GM18498 (cell line): ENCODE results near the gene SMAP2.
"Not testable (repeated sequence)": the region's sequence is repeated elsewhere in the genome, so short reads cannot be mapped to it uniquely, and the experiment has no call there.

Source experiments
- ATAC-seq: cut with Tn5 transposase; IDR thresholded peaks from one replicate; pipeline ENCODE4 v1.9.1; 2021; ENCODE audit warnings: mild to moderate bottlenecking, moderate library complexity; ENCODE audit not compliant: unreplicated experiment

SMAP2 gene

DNA sequence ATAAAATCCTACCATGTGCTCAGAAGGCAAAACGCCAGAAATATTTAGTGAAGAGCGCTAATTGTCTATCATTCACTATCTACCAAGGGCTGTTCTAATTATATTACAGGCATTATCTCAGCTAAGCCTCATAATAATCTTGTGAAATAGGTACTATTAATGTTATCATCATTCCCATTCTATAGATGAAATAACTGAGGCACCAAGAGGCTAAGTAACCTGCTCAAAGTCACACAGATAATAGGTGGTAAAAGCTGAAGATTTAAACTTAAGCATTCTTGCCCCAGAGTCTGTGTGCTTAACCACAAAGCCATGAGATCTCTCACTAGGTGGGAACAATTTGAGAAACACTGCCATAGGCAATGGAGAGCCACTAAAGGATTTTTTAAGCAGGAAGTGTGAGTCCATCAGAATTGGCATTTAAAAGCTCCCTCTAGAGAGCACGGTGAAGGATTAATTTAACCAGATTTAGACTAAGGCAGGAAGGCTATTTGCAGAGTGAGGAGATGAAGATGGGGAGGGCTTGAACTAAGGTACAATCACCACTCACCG, 1.7 kb upstream of the SMAP2 start:
- ATAC-seq, result no peak

DNA sequence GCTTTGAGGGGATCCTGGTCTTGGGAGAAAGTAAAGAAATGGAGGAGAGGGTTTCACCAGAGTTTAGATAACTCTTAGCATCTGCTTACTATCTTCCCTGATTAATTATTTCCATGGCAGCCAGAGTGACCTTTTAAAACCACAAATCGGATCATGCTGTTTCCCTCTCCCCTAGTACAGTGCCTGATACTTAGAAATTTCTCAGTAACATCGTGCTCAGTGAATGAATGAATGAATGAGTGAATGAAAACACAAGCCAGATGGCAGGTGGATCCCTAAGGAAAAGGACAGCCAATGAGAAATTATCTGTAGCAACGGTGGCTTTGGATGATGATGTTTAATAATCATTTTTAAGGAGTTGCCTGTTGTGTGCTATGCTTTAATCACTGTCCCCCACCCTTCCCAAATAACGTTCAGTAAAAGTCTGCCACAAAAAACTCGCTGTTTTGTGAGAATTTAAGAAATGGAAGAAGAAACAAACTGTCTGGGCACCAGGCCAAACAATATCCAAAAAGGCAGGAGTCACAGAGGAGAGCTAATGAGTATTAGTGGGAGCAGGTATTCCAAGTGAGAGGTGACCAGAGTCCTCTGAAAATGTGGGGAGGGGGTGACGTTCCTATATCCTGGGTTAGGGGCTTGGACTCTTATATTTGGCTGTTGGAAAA, 737 bp upstream of the SMAP2 start:
- ATAC-seq, result no peak

- ATAC-seq, result no peak
Observed at GRCh38 chr1:40377512-40377911, 4.0 kb downstream of the SMAP2 start.

- no peak for ATAC-seq
Observed at GRCh38 chr1:40379785-40380452, 6.4 kb downstream of the SMAP2 start.

DNA sequence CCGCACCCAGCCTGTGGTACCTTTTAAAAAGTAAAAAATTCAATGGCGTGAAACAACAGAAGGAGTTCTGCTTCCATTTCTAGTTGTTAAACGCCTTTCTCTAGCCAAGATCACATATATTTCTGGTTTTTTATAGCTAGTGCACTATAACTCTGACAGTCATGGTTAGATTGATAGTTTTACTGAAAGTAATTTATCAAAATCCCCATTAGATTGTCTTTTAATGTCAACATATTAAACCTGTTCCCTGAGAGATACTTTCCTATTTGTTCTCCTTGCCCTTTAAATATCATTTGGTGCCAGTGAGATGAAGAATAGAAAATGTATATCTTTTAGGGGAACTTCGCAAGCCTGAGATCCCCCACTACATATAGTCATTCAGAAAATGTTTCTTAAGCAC, 7.3 kb downstream of the SMAP2 start:
- ATAC-seq, result no peak

- ATAC-seq, result no peak
Observed at GRCh38 chr1:40381268-40382107, 8.0 kb downstream of the SMAP2 start.

DNA sequence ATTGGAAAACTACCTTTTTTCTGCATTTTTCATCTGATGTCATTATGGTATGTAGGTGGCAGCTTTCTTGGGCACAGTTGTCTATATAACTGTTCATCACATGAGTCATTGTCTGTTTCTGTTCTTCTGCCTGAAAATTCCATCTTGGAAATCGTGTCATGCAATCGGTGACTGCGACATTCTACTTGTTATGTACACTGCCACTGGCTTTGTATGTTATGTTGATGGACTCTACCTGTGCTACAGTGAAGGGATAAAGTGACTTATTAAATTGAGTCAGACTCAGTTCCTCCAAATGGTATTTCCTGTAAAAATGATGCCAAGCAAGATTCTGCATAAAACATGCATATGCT, 8.6 kb downstream of the SMAP2 start:
- no peak for ATAC-seq

GRCh38 chr1:40382601-40383000, 9.1 kb downstream of the SMAP2 start:
- no peak for ATAC-seq

DNA sequence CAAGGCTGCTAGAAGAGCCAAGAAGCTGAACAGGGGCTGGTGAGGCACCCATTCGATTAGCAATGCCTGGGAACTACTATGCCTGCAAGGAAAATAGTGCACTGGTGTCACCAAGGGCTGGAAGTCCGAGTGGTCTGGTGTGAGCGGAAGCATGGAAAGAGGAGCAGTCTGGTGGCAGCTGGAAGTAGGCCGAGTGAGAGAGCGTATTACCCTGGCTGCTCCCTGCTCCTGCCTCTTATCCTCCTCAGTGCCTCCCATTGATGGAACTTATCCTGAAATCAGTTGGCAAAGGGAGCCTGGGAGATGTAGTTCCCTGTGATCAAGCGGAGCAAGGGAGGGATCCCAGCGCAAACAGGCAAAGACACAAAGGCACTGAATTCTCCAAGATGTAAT, 9.6 kb downstream of the SMAP2 start:
- no peak for ATAC-seq

- no peak for ATAC-seq
Observed at GRCh38 chr1:40383488-40384412, 10.2 kb downstream of the SMAP2 start.

DNA sequence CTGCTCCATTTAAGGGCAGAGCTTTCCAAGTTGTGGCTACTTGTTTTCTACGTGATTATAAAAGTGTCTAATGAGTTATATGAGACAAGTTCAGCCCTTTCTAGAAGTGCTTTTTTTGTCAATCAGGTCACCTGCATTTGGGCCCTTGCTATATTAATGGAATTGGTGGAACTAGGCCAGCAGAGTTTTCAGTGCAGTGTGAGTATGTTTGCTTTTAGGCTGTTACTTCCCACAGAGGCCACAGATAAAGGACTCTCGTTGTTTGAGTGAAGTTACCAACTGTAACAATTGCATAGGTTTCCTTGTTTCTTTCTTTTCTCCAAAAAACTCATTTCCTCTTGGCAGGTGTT, 10.9 kb downstream of the SMAP2 start:
- no peak for ATAC-seq

DNA sequence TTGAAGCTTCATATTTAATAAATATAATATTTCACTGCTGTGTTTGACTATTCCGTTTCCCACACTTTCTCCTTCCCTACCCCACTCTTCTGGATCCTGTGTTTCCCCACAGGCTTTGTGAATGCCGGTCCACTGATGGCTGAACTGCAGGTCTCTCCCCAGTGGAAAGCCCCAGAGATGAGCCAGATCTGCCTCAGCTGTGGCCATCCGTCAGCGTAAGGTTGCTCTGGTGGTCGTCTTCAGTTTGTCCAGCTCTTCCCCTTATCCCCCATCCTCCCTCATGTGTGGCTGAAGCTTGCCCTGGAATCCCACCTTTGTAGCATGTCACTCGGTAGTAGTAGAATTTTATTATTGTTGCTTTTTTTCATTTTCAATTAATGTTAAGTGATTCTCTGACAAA, 11.4 kb downstream of the SMAP2 start:
- no peak for ATAC-seq

DNA sequence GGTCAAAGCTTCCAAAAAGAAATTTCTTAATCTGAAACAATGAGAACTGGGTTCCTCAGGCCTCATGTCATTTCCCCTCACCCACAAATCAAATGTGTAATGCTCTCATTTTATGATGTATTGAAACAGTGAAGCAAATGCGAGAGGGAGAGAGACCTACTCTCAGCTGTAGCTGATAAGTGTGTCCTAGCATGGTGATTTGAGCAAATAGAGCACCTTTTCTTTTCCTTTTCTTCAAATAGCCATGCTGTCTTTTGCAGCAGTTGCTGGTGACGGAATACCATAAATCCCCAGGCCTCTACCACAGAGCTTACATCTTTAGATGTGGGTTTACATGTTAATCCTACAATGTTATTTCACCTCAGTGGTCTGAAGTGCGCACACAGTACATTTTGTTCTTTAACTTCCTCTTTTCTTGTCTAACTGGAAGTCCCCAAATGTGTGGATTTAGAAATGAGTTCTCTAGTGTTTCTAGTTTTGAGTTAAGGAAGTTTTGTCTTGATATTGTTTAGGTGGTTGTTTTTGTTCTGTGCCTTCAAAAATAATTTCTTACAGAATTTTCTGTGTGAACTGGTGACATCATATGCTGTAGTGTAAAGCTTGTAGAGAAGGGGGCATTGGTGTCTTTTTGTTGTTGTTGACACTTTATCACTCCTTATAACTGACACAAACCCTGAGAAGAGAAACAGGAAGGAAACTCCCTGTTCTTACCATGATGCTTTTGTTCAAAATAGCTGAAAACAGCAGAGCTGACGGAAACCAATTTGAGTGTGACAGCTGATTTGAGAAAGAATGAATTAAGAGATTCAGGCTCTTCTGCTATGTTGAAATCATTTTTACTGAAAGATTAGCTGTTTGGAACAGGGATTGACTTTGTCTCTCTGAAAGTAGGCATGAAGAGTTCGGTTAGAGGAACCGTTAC, 12.2 kb downstream of the SMAP2 start:
- peak; percentile 68 for ATAC-seq

DNA sequence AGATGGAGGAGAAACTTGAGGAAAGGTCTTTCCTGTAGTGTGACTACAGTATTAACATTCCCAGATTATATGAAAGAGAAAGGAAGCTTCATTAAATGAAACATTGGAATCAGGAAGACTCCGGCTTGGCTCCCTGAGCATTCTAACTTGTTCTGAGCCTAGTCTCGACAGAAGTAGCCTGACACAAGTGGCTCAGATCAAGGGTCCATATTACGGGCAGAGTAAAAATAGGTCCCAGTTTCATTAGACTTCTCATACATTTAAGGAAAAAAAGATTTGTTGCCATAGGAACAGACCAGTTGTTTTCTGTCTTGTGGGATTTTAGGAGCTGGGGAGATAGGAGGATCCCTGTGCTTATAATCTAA, 12.8 kb downstream of the SMAP2 start:
- no peak for ATAC-seq

DNA sequence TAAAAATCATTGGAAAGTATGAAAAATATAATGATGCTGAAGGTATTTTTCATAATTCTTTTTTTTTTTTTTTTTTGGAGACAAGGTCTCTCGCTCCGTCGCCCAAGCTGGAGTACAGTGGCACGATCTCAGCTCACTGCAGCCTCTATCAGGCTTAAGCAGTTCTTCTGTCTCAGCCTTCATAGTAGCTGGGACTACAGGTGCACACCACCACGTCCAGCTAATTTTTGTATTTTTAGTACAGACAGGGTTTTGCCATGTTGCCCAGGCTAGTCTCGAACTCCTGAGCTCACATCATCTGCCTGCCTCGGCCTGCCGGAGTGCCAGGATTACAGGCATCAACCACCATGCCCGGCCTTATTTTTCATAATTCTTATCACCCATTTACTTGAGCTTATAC, 13.3 kb downstream of the SMAP2 start:
- ATAC-seq, result no peak

DNA sequence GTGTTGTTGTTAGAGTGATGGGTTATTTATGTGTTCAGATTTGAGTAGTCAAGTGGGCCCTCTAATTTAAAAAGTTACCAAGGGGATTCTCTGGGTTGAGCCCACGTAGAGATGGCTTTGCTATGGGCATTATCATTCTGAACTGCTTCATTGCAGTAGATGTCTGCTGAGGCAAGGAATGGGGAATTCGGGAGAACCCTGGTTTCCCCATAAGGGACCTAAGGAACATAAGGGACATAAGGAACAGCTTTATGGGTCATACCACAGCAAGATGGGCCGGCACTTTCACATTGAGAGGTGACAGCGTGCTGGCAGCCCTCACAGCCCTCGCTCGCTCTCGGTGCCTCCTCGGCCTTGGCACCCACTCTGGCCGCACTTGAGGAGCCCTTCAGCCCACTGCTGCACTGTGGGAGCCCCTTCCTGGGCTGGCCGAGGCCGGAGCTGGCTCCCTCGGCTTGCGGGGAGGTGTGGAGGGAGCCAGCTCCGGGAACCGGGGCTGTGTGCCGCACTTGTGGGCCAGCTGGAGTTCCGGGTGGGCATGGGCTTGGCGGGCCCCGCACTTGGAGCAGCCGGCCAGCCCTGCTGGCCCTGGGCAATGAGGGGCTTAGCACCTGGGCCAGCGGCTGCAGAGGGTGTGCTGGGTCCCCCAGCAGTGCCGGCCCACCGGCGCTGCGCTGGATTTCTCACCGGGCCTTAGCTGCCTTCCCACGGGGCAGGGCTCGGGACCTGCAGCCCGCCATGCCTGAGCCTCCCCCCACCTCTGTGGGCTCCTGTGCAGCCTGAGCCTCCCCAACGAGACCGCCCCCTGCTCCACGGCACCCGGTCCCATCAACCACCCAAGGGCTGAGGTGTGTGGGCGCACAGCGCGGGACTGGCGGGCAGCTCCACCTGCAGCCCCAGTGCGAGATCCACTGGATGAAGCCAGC, 14.1 kb downstream of the SMAP2 start:
- not testable (repeated sequence) for ATAC-seq

DNA sequence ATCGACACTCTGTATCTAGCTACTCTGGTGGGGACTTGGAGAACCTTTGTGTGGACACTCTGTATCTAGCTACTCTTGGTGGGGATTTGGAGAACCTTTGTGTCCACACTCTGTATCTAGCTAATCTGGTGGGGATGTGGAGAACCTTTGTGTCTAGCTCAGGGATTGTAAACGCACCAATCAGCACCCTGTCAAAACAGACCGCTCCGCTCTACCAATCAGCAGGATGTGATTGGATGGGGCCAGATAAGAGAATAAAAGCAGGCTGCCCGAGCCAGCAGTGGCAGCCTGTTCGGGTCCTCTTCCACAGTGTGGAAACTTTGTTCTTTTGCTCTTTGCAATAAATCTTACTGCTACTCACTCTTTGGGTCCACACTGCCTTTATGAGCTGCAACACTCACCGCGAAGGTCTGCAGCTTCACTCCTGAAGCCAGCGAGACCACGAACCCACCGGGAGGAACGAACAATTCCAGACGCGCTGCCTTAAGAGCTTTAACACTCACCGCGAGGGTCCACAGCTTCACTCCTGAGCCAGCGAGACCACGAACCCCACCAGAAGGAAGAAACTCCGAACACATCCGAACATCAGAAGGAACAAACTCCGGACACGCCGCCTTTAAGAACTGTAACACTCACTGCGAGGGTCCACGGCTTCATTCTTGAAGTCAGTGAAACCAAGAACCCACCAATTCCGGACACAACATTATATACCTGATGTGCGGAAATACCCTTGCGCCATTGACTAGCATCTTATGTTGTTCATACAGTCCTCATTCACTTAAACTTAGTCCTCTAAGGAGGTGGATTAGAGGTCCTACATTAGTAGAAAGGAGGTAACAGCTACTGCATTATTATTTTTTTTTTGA, 15.2 kb downstream of the SMAP2 start:
- ATAC-seq, result not testable (repeated sequence)

DNA sequence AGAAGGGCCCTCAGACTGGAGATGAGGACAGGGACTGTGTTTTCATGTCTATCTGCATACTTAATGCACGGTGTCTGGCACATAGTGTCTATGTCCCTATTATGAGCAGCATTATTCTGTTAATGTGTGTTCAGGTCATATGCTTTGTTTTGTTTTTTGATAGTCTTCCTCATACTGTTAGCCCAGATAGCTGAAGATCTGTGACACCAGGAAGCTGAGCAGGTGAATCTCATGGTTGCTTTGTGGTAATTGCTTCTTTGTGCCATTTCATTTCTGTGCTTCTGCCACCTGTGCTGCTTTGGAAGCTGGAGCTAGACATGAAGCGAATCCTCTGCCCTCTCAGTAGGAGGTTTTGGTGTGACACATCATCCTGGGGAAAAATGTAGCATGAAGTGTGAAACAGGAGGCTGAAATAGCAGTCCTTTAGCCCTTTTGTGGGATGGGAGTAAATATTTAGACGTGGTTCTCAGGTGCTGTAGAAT, 15.8 kb downstream of the SMAP2 start:
- no peak for ATAC-seq
